Measurements from ENCODE around the gene LNP1. TPM values are rescaled to one million over a fixed set of nuclear protein-coding genes. Genes with fewer than 3 reads are reported as not detected.

Gene LNP1
- total RNA-seq, 1 donor, result 2.9 TPM

GRCh38 chr3:100483529-100483928 lies 82.2 kb downstream of the LNP1 start:
- Histone ChIP-seq H3K4me1 (ENCODE audit: insufficient read depth, low read length) (no peaks in the 10 kb centered on the region), H3K4me3 (ENCODE audit: insufficient read depth, low read length) (no peak overlapping the region), H3K27me3 (ENCODE audit: insufficient read depth, low read length) (peaks cover 36% of the 10 kb centered on the region), H2AFZ (ENCODE audit: low read length) (no peak overlapping the region), H3K9me3 (ENCODE audit: low read depth, low read length) (no peaks in the 10 kb centered on the region), H3K4me2 (ENCODE audit: insufficient read depth, low read length) (no peak overlapping the region), H4K20me1 (ENCODE audit: insufficient read depth, low read length) (no peaks in the 10 kb centered on the region), H3K27ac (ENCODE audit: low read depth, low read length) (no peak overlapping the region), H3K36me3 (ENCODE audit: insufficient read depth, low read length) (no peaks in the 10 kb centered on the region), H3K79me2 (ENCODE audit: insufficient read depth, low read length) (no peaks in the 10 kb centered on the region)
- DNase-seq (ENCODE audit: insufficient read length, low spot score, missing footprints), result no peak
- TF ChIP-seq CTCF (IDR thresholded peaks at IDR 0.05; ENCODE audit: extremely low read depth, low read depth, low read length), result no peak

- Histone ChIP-seq H3K9me3 (ENCODE audit: low read depth, low read length) (no peaks in the 10 kb centered on the region), H3K4me1 (ENCODE audit: insufficient read depth, low read length) (peaks cover 4% of the 10 kb centered on the region), H2AFZ (ENCODE audit: low read length) (no peak overlapping the region), H3K4me3 (ENCODE audit: insufficient read depth, low read length) (no peak overlapping the region), H3K79me2 (ENCODE audit: insufficient read depth, low read length) (no peaks in the 10 kb centered on the region), H3K27me3 (ENCODE audit: insufficient read depth, low read length) (peaks cover 17% of the 10 kb centered on the region), H3K4me2 (ENCODE audit: insufficient read depth, low read length) (no peak overlapping the region), H3K36me3 (ENCODE audit: insufficient read depth, low read length) (no peaks in the 10 kb centered on the region), H3K27ac (ENCODE audit: low read depth, low read length) (no peak overlapping the region), H4K20me1 (ENCODE audit: insufficient read depth, low read length) (no peaks in the 10 kb centered on the region)
- no peak for TF ChIP-seq CTCF (IDR thresholded peaks at IDR 0.05; ENCODE audit: extremely low read depth, low read depth, low read length)
- no peak for DNase-seq (ENCODE audit: insufficient read length, low spot score, missing footprints)
Measured at GRCh38 chr3:100486808-100487207, 85.5 kb downstream of the LNP1 start.

- Histone ChIP-seq H4K20me1 (ENCODE audit: insufficient read depth, low read length) (no peaks in the 10 kb centered on the region), H3K36me3 (ENCODE audit: insufficient read depth, low read length) (no peaks in the 10 kb centered on the region), H3K9me3 (ENCODE audit: low read depth, low read length) (no peaks in the 10 kb centered on the region), H3K4me3 (ENCODE audit: insufficient read depth, low read length) (no peak overlapping the region), H3K4me1 (ENCODE audit: insufficient read depth, low read length) (peaks cover 14% of the 10 kb centered on the region), H3K4me2 (ENCODE audit: insufficient read depth, low read length) (no peak overlapping the region), H3K27ac (ENCODE audit: low read depth, low read length) (no peak overlapping the region), H3K27me3 (ENCODE audit: insufficient read depth, low read length) (peaks cover 10% of the 10 kb centered on the region), H2AFZ (ENCODE audit: low read length) (no peak overlapping the region), H3K79me2 (ENCODE audit: insufficient read depth, low read length) (no peaks in the 10 kb centered on the region)
- no peak for TF ChIP-seq CTCF (IDR thresholded peaks at IDR 0.05; ENCODE audit: extremely low read depth, low read depth, low read length)
- no peak for DNase-seq (ENCODE audit: insufficient read length, low spot score, missing footprints)
Measured at GRCh38 chr3:100489118-100489517, 87.8 kb downstream of the LNP1 start.

- H3K79me2 ChIP-seq (ENCODE audit: insufficient read depth, low read length), result peaks cover 4% of the 10 kb centered on the region
Measured at GRCh38 chr3:100492059-100493006, 91.0 kb downstream of the LNP1 start, which contains the start of gene TMEM45A. TMEM45A (plus strand) TSS chr3:100492619; CDS start chr3:100555212, 62,593 bp downstream.

More at GRCh38 chr3:100492059-100493006, 91.0 kb downstream of the LNP1 start, which contains the start of gene TMEM45A:
- Histone ChIP-seq H3K4me1 (ENCODE audit: insufficient read depth, low read length) (peaks cover 24% of the 10 kb centered on the region), H3K4me2 (ENCODE audit: insufficient read depth, low read length) (peak within 1 kb of the TSS; percentile 92), H3K36me3 (ENCODE audit: insufficient read depth, low read length) (no peaks in the 10 kb centered on the region), H2AFZ (ENCODE audit: low read length) (peak within 1 kb of the TSS; percentile 95), H3K9me3 (ENCODE audit: low read depth, low read length) (no peaks in the 10 kb centered on the region), H3K27me3 (ENCODE audit: insufficient read depth, low read length) (no peaks in the 10 kb centered on the region), H4K20me1 (ENCODE audit: insufficient read depth, low read length) (no peaks in the 10 kb centered on the region), H3K4me3 (ENCODE audit: insufficient read depth, low read length) (peak within 1 kb of the TSS; percentile 80), H3K27ac (ENCODE audit: low read depth, low read length) (peak within 1 kb of the TSS; percentile 95)
- TF ChIP-seq CTCF (IDR thresholded peaks at IDR 0.05; ENCODE audit: extremely low read depth, low read depth, low read length), result no peak
- DNase-seq (ENCODE audit: insufficient read length, low spot score, missing footprints), result peak; percentile 99

All from osteoblast (primary cell).